K562 (cell line): ENCODE results near the gene NTM. TPM values are rescaled to one million over a fixed set of nuclear protein-coding genes. Genes with fewer than 3 reads are reported as not detected.

Experiments used
- ZBTB40 ChIP-seq, 2 experiments: fragments of 450-650 bp in 1 of 2; sonication (generic) in 1 of 2; formaldehyde crosslinking in 1 of 2; IDR thresholded peaks; 2 replicates each; pipeline versions ENCODE4 v1.7.1 to v1.9.0; 2016 to 2022; ENCODE audit warnings: inconsistent platforms in 1 of 2, mild to moderate bottlenecking in 1 of 2, missing genetic modification reagents in 1 of 2
- ZNF431 ChIP-seq: sonication (generic); formaldehyde crosslinking; IDR thresholded peaks from 2 replicates; pipeline ENCODE4 v1.8.0; 2022; ENCODE audit warnings: mild to moderate bottlenecking, missing genetic modification reagents
- polyA plus RNA-seq, 8 experiments: library from polyadenylated mRNA; depleted of rRNA in 4 of 8; stranded (reverse) in 5 of 8; unstranded in 3 of 8; fragments of >200 nt; fragmentation: Nextera tagmentation in 2 of 8; fragmentation: Illumina TruSeq in 1 of 8; extraction: Ambion mirVana in 2 of 8; extraction: Trizol in 1 of 8; gene quantifications; 2 replicates each; pipeline versions ENCODE4 v1.2.1 to v1.2.3, GENCODE V29; 2011 to 2014; ENCODE audit warnings: inconsistent platforms in 1 of 8, missing spikeins in 1 of 8
- total RNA-seq, 7 experiments: library from RNA; depleted of rRNA in 6 of 7; stranded (reverse); fragments of >200 nt in 6 of 7; fragmentation: Illumina TruSeq in 2 of 7; extraction: Trizol in 2 of 7; gene quantifications; 2 replicates each; pipeline versions ENCODE4 v1.2.1 to v1.2.3, GENCODE V29; 2011 to 2021; ENCODE audit warnings: low replicate concordance in 1 of 7

NTM gene
- total and polyA plus RNA-seq, 9 of the 15 experiments (the other 6 are each of a cell fraction or from before 2014, with no cell fraction given): not detected

- TF ChIP-seq ZBTB40 (IDR thresholded peaks at IDR 0.05): no peak
- TF ChIP-seq ZBTB40 (CRISPR knock-in tag; IDR thresholded peaks at IDR 0.05): no peak
- TF ChIP-seq ZNF431 (CRISPR knock-in tag): no peak
These were observed 708.1 kb downstream of the NTM start (continued) for GRCh38 chr11:132078264-132079076.
